SK-N-MC (cell line): Measurements from ENCODE around the gene ALDH5A1.

ENCODE experiments used
- DNase-seq: peaks from one replicate; pipeline ENCODE4 v3.0.0-alpha.2; 2011; ENCODE audit warnings: low read depth, low spot score
- H3K27ac ChIP-seq: fragments of 200-600 bp; sonication (generic); 2 replicates; pipeline ENCODE4 v1.5.1; 2016; ENCODE audit warnings: mixed run types
- H3K36me3 ChIP-seq: fragments of 200-600 bp; sonication (generic); 2 replicates; pipeline ENCODE4 v1.6.1; 2017; ENCODE audit warnings: antibody characterized with exemption, low read length, mixed read lengths; ENCODE audit not compliant: insufficient read depth
- H3K4me3 ChIP-seq: fragments of 200-600 bp; sonication (generic); 2 replicates; pipeline ENCODE4 v1.5.1; 2016
- H3K9ac ChIP-seq: fragments of 200-600 bp; sonication (generic); 2 replicates; pipeline ENCODE4 v1.8.0; 2017; ENCODE audit warnings: mixed run types, mixed read lengths; ENCODE audit not compliant: insufficient read length
- H3K9me3 ChIP-seq: fragments of 200-600 bp; sonication (generic); 2 replicates; pipeline ENCODE4 v1.6.1; 2017; ENCODE audit warnings: low read depth, mild to moderate bottlenecking, antibody characterized with exemption, low read length, moderate library complexity, mixed read lengths
- EZH2 ChIP-seq: fragments of 200-600 bp; sonication (generic); IDR thresholded peaks from one replicate; pipeline ENCODE4 v1.6.1; 2017; ENCODE audit warnings: antibody characterized with exemption
- FOXP2 ChIP-seq: optimal IDR thresholded peaks from 2 replicates; pipeline ENCODE3; 2011; ENCODE audit warnings: mild to moderate bottlenecking, moderate library complexity; ENCODE audit not compliant: insufficient read depth; ENCODE audit errors: extremely low read length, control extremely low read depth
- POLR2AphosphoS5 ChIP-seq: IDR thresholded peaks from 2 replicates; pipeline ENCODE4 v1.6.1; 2012; ENCODE audit warnings: mild to moderate bottlenecking, low read depth, low read length, borderline replicate concordance

Gene ALDH5A1

DNA sequence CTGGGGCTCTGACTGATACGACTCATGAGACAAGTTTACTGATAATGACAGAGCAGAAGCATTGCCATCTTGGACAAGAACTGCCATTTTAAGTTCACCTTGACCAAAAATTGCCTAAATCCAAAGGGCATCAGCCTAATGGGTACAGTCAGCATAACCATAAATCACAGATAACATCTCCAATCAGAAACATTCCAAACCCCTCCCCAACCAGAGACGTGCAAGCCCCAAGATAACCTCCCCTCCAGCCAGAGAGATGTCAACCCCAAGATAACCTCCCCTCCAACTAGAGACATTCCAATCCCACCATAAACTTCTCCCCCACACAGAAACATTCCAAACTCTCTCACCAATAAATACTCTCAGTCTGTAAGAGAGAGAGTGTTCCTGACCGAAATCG, 15.9 kb upstream of the ALDH5A1 start:
- no peak for DNase-seq
- H3K36me3 ChIP-seq, result no peaks in the 10 kb centered on the region

DNA sequence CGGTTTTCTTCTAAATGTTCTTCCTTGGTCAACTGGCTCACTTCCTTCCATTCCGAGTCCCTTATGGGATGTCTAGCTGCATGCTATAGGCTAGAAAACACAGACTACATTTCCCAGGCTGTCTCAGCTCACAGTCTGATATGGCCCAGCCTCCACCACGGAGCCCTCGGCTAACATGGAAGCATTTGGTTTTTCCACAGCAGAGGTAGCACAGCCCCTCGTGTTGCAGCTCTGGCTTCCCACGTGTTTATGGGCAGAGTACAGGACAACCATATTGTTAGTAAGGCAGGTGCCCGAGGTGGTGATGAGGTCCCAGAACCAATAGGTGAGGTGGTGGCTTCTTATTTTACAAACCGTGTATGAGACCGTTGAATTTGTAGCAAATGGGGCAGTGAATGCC, 14.1 kb upstream of the ALDH5A1 start:
- H3K36me3 ChIP-seq, result no peaks in the 10 kb centered on the region
- no peak overlapping the region for H3K9ac ChIP-seq
- no peak for TF ChIP-seq FOXP2
- H3K4me3 ChIP-seq, result no peak overlapping the region
- H3K27ac ChIP-seq, result no peak overlapping the region
- DNase-seq, result no peak
- H3K9me3 ChIP-seq, result no peaks in the 10 kb centered on the region

More for the DNA sequence above, 15.9 kb upstream of the ALDH5A1 start:
- no peaks in the 10 kb centered on the region for H3K9me3 ChIP-seq
- no peak for TF ChIP-seq POLR2AphosphoS5
- TF ChIP-seq FOXP2, result no peak
- no peak for TF ChIP-seq EZH2
- H3K9ac ChIP-seq, result no peak overlapping the region
- no peak overlapping the region for H3K4me3 ChIP-seq
- no peak overlapping the region for H3K27ac ChIP-seq

DNA sequence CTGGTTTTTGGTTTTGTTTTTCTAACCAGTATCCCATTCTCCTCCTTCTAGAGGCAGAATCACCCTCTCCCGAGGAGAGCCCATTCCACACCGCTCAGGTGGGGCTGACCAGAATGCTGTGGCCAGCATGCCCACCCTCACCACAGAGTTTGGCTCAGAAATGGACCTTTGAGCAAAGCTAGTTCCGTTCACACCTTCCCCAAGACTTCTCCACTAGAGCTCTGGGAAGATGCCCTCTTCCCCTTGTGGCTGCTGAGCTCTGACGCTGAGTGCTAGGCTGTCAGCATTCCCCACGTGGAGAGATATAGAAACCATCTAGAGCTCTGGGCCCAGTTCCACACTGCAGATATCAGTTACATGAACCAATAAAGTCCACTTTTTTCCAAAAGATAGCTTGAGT, 13.3 kb upstream of the ALDH5A1 start:
- Histone ChIP-seq H3K4me3 (no peak overlapping the region), H3K36me3 (no peaks in the 10 kb centered on the region), H3K9me3 (no peaks in the 10 kb centered on the region), H3K9ac (no peak overlapping the region), H3K27ac (no peak overlapping the region)
- DNase-seq, result no peak
- TF ChIP-seq FOXP2 (no peak), POLR2AphosphoS5 (no peak), EZH2 (no peak)

DNA sequence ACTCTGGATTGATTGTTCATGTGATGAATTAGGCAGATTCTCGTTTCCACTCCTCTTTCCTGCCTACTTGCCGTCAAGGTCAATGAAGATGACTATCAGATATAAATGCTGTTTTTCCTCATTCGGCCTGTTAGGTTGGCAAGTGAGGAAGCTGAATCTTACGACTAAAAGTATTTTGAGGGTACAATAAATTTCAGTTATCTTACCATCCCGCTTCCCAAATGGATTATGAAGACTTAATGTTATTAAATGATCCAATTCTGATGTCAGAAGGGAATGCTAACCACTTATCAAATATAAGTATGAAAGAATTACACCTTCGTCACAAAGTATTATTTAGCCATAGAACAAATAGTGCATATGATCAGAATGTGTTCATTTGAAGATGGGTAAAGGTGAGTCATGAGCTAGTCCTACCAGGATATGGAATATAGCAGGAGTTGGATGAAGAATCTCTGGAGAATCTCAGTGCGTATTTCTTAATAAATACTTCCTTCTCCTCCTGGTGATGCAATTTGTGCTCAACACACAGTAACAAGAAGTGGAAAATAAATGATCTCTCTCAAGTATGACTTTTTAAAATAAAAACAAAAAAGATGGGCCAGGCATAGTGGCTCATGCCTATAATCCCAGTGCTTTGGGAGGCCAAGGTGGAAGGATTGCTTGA, 10.0 kb upstream of the ALDH5A1 start:
- no peak overlapping the region for H3K9ac ChIP-seq
- no peak overlapping the region for H3K27ac ChIP-seq
- no peaks in the 10 kb centered on the region for H3K36me3 ChIP-seq
- no peak overlapping the region for H3K4me3 ChIP-seq
- no peak for DNase-seq
- no peak for TF ChIP-seq EZH2
- no peak for TF ChIP-seq POLR2AphosphoS5
- no peak for TF ChIP-seq FOXP2
- no peaks in the 10 kb centered on the region for H3K9me3 ChIP-seq

DNA sequence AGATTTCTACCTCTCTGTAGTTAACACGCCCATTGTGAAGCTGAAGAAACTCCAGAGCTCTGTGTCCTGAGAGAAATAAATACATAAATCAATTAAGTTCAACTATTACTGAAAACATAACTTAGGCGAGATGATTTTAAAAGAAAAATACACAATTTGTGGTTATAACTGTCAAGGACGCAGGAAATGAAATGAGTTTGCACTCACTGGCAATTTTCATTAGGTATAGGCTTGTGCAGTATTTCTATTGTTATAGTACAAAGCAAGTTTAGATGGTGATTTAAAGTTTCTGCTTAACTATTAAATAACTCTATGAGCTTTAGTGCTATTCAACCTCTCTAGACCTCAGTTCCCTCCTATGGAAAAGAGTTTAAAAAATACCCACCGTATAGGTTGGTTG, 8.7 kb upstream of the ALDH5A1 start:
- no peak overlapping the region for H3K27ac ChIP-seq
- TF ChIP-seq FOXP2 (no peak), POLR2AphosphoS5 (no peak), EZH2 (no peak)
- no peak for DNase-seq
- H3K9ac ChIP-seq, result no peak overlapping the region
- H3K36me3 ChIP-seq, result no peaks in the 10 kb centered on the region
- no peak overlapping the region for H3K4me3 ChIP-seq
- no peaks in the 10 kb centered on the region for H3K9me3 ChIP-seq

DNA sequence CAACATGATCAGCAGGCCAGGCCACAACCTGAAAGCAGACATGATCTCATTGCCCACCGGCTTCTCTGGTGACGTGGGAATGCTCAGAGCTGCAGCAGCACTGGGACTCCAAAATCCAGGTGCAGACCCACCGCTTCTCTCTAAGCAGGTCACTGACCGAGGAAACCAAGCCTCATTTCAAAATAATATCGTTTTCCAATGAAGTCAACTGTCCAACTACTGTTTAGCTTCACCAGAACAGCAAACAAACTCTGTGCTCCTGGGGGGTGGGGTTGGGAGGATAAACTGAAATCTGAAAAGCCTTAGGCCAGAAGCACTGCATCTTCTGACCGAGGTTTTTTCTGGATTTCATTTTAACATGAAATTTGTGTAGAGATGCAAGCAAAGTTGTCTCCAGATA, 5.3 kb upstream of the ALDH5A1 start, which contains the start of gene GPLD1:
GPLD1 (minus strand) TSS at position 109 of the 400 bp plus-strand sequence; CDS start at position 42, 67 bp downstream.
- TF ChIP-seq EZH2 (no peak), FOXP2 (no peak), POLR2AphosphoS5 (no peak)
- H3K4me3 ChIP-seq, result no peak within 1 kb of the TSS
- H3K27ac ChIP-seq, result no peak within 1 kb of the TSS
- no peaks in the 10 kb centered on the region for H3K36me3 ChIP-seq
- no peak for DNase-seq
- no peaks in the 10 kb centered on the region for H3K9me3 ChIP-seq
- H3K9ac ChIP-seq, result no peak within 1 kb of the TSS

DNA sequence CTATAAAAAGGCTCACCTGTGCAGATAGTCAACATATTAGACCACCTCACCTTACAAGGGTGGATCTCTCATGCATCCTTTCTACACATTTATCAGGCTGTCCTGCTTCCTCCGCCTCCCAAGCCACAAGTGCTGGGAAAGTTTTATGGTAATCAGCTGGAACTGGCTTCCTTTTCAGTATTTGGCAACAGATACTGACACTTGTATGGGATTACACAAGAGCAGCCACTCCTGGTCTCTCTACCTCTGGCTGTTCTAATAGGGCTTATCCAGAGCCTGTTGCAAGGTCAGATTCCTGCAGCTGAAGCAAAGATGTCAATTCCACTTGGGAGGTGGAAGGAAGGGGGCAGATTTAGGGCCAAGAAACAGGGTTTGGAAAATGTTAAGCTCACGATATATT, 4.9 kb upstream of the ALDH5A1 start:
- no peak overlapping the region for H3K9ac ChIP-seq
- no peak overlapping the region for H3K27ac ChIP-seq
- no peaks in the 10 kb centered on the region for H3K36me3 ChIP-seq
- no peaks in the 10 kb centered on the region for H3K9me3 ChIP-seq
- H3K4me3 ChIP-seq, result no peak overlapping the region
- no peak for TF ChIP-seq EZH2
- no peak for TF ChIP-seq POLR2AphosphoS5
- TF ChIP-seq FOXP2, result no peak
- DNase-seq, result no peak

DNA sequence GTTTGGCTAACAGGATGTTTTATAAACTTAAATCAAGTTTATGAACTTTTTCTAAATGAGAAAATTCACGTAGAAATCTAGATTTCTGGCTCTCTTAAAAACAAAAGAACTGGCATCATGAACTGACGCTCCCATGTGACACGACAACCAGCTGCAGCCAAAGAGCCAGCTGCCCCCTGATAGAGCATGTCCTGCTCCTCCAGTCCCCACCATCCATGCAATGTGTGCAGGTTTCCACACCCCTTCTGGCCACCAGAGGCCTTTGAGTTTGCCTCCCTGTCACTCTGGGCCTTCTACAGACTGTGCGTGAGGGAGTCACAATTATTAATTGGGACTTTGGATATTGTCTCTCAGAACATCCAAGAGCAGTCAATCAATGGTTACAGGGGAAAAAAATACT, 3.8 kb upstream of the ALDH5A1 start:
- DNase-seq, result no peak
- H3K27ac ChIP-seq, result no peak overlapping the region
- no peaks in the 10 kb centered on the region for H3K36me3 ChIP-seq
- TF ChIP-seq EZH2, result no peak
- TF ChIP-seq FOXP2, result no peak
- TF ChIP-seq POLR2AphosphoS5, result no peak
- no peaks in the 10 kb centered on the region for H3K9me3 ChIP-seq
- no peak overlapping the region for H3K4me3 ChIP-seq
- H3K9ac ChIP-seq, result no peak overlapping the region

DNA sequence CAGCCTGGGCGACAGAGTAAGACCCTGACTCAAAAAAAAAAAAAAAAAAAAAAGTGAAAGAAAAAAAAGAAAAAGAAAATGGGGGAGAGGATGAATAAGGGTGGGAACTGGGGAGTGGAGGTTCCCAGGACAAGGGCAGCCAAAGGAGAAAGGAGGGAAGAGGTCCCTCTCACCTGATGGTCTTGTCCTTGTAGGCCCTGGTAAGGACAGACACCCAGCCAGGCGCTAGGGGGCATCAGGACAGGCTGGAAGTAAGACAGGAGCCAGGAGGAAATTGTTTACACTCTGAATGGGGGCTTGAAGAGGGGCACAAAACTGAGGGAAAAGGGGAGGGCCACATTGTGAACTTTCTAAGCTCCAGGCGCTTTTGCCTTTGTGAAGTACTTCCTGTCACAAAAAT, 2.3 kb upstream of the ALDH5A1 start:
- no peak for TF ChIP-seq POLR2AphosphoS5
- no peak for TF ChIP-seq FOXP2
- TF ChIP-seq EZH2, result no peak
- no peak overlapping the region for H3K27ac ChIP-seq
- H3K36me3 ChIP-seq, result no peaks in the 10 kb centered on the region
- H3K9me3 ChIP-seq, result no peaks in the 10 kb centered on the region
- H3K9ac ChIP-seq, result no peak overlapping the region
- H3K4me3 ChIP-seq, result no peak overlapping the region
- DNase-seq, result no peak
